HS-5 (cell line): ENCODE data around the gene CHST14.

Experiments
- DNase-seq: peaks from one replicate; pipeline ENCODE4 v3.0.0-alpha.2; 2012; ENCODE audit warnings: low read depth

Gene CHST14

GRCh38 chr15:40493089-40493840, 22.5 kb downstream of the CHST14 start:
- DNase-seq: peak; percentile 34

DNA sequence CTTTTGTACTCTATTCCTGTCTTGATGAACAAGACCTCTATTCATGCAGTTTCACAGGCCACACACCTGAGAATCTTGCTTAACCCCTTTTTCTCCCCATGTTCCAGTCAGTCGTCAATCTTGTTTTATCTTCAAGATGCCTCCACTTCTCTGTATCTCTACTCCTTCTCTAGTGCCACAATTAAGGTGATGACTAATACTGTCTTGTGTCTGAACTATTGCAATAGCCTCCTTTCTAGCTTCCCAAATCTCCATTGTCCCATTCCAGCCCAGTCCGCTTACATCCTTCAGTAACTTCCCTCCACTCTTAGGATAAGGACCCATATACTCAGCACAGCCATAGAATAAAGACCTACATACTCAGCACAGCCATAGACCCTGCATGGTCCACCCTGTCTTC, 24.7 kb downstream of the CHST14 start:
- no peak for DNase-seq

DNA sequence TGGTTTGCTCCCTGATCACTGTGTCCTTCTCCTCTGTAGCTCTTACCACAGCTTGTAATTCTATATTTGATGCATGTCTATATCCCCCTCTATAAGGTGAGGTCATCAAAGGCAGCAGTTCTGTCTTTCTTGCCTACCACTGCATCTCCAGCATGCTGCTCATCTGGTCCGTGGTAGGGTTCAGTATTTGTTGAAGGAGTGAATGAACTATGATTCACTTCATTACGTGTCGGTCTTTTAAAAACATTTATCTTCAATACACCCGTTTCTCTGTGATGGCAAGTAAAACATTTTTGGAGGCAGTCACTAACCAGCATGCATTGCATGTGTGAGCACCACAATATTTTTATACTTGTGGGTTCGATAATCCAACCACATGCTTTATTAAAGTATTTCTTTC, 27.6 kb downstream of the CHST14 start:
- DNase-seq: peak; percentile 61

- DNase-seq: no peak
Measured at GRCh38 chr15:40498891-40499290, 28.1 kb downstream of the CHST14 start.

- DNase-seq: no peak
Measured at GRCh38 chr15:40499931-40500330, 29.1 kb downstream of the CHST14 start.

DNA sequence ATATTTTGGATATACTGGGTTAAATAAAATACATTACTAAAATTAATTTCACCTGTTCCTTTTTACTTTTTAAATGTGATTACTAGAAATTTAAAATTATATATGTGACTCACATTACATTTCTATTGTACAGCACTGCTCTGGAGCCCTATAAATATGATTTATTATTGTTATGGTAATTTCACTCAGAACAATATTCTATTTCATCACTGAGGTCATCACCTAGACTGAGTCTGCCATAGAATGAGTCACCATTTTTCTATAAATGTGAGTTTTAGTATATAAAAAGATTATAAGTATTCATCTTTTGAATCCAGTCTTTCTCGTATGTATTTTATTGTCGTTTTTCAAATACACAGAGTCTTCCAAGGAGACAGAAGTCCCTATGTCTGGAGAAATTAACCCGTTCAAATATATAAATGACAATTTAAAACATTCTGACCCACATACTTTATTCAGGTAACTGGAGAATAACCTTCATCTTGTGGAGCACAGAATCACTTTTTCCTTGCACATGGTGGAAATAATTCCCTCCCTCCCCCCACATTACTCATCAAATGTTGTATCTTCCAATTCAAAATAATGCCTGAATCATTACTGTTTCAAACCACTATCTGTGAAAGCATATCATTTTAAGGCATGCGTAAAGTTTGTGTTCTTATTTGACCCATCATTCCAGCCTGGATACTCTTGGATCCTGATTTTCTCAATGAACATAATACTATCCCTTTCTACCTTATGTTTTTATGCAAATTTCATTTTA, 30.0 kb downstream of the CHST14 start:
- peak; percentile 41 for DNase-seq

- DNase-seq: no peak
Measured at GRCh38 chr15:40501487-40501886, 30.7 kb downstream of the CHST14 start.

DNA sequence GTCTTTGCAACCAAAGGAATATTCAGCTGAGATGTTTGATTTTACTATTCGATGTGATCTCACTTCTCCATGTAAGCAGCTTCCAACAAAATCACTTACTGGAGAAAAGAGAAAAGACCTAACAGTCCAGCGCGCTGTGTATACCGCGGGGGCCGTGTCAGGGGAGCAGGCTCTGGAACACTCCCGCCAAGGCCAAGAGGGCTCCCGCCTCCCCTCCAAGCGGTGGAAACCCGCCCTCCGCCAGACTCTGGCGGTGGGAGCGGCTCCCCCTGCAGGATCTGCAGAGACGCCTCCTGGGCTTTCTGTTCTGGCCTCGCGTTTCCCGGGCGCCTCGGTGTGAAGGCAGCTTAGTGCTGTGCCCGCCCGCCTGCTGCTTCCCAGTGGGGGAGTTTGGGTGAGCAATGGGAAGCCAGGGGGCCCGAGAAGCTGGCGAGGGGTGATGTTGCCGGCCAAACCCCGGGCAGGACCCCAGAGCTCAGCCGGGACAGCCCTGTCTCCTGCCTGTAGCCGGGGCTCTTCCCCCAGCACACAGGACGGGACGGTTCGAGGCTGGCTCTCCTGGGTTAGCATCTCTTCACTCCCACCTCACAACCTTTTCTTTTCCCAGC, 36.3 kb downstream of the CHST14 start:
- no peak for DNase-seq

DNA sequence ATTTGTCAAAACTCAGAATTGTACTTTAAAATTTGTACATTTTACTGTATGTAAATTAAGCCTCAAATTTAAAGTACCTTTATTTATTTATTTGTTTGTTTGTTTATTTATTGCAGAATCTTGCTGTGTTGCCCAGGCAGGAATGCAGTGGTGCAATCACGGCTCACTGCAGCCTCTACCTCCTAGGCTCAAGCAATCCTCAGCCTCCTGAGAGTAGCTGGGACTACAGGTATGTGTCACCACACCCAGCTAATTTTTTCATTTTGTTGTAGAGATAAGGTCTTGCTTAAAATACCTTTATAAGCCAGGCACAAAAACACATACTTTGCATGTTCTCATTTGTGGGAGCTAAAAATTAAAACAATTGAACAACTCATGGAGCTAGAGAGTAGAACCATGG, 37.4 kb downstream of the CHST14 start:
- no peak for DNase-seq

- DNase-seq: no peak
Measured at GRCh38 chr15:40510201-40510600, 39.4 kb downstream of the CHST14 start.

- DNase-seq: no peak
Measured at GRCh38 chr15:40511093-40511471, 40.3 kb downstream of the CHST14 start.

DNA sequence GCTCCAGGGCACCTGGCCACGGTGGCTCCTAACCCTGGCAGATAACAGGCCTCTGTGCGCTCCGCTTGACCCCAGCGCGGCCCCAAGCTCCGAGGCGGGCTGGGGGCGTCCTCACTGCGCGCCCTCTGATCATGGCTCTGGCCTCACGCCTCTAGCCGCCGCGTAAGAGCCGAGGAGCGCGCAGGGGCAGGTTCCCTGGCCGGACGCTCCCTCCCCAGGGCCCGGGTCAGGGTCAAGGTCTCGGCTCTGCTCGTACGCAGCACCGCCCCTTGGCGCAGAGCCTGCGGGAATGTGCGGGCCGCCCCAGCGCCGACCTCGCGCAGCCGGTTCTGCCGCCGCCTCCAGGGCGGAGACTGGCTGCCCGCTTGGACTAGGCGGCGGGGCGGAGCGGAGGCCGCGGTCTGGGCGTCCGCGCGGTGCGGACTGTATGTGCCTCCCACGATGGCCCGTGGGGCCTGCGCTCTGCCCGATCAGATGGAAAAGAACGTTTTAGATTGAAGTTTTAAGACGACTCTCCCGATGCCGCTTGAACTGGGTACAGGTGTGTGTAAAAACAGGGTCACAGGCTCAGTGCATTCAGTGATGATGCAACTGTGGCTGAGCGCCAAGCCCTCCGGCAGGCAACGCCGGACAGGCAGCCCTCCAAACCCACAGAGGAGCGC, 40.8 kb downstream of the CHST14 start:
- DNase-seq: no peak

GRCh38 chr15:40512440-40512839, 41.7 kb downstream of the CHST14 start:
- no peak for DNase-seq

GRCh38 chr15:40513609-40514008, 42.8 kb downstream of the CHST14 start:
- DNase-seq: no peak

DNA sequence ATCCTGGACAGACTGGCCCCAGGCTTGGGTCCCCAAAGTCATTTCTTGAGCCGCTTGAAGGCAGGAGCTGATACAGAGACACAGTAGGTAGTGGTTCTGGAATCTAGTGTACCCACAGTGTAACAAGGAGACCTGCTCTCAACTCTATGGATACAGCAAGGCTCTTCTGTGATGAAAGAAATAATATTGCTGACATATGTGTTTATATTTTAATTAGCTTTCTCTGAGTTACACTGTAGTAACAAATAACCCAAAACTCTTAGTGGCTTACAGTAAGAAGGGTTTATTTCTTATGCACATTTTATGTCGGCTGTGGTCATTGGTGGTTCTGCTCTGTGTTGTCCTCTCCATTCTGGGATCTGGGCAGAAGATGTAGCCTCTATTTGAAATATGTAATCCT, 45.5 kb downstream of the CHST14 start:
- DNase-seq: no peak
